SK-N-SH (cell line): ENCODE results near the gene TP53AIP1. TPM values are rescaled to one million over a fixed set of nuclear protein-coding genes. Genes with fewer than 3 reads are reported as not detected.

Experiments
- CTCF ChIA-PET: fragments of 300-600, 350-600 bp; formaldehyde crosslinking; extraction: SDS; loops from one replicate; lab custom pipeline; 2021; lab: Yijun Ruan, JAX
- POLR2A ChIA-PET: fragments of 350-600 bp; sonication (Branson Sonifier 250); formaldehyde crosslinking; extraction: SDS; loops from one replicate; lab custom pipeline; 2020; ENCODE audit warnings: antibody characterized with exemption, inconsistent platforms; lab: Yijun Ruan, JAX
- DNase-seq: peaks from one replicate; pipeline ENCODE4 v3.0.0; 2012
- H2AFZ ChIP-seq: fragments of 200-600 bp; sonication (generic); 2 replicates; pipeline ENCODE4 v1.8.1; 2016; ENCODE audit warnings: antibody characterized with exemption, mild to moderate bottlenecking, low read depth
- H3F3A ChIP-seq: fragments of 200-600 bp; sonication (generic); replicated peaks from 2 replicates; pipeline ENCODE3; 2016; ENCODE audit warnings: antibody characterized with exemption, mild to moderate bottlenecking; ENCODE audit not compliant: insufficient read depth
- H3K27ac ChIP-seq, 2 experiments: fragments of 200-500 bp in 1 of 2; fragments of 200-600 bp in 1 of 2; sonication (Bioruptor generic) in 1 of 2; sonication (generic), shearing (Covaris generic) in 1 of 2; 2 replicates each; pipeline versions ENCODE4 v1.5.1 to v1.6.1; 2014 to 2016; ENCODE audit warnings: low read depth in 2 of 2, inconsistent platforms in 1 of 2, low read length in 1 of 2, mild to moderate bottlenecking in 1 of 2, mixed read lengths in 1 of 2
- H3K27me3 ChIP-seq: fragments of 200-600 bp; sonication (generic), shearing (Covaris generic); 2 replicates; pipeline ENCODE4 v1.6.1; 2016; ENCODE audit warnings: mixed run types; ENCODE audit not compliant: insufficient read depth
- H3K36me3 ChIP-seq, 2 experiments: fragments of 200-500 bp in 1 of 2; fragments of 200-600 bp in 1 of 2; sonication (Bioruptor generic) in 1 of 2; sonication (generic) in 1 of 2; replicated peaks in 1 of 2; 2 replicates each; pipeline versions ENCODE3 to v1.5.1; 2014 to 2016; ENCODE audit warnings: low read length in 1 of 2, mild to moderate bottlenecking in 1 of 2; ENCODE audit not compliant: insufficient read depth in 2 of 2, control insufficient read depth in 1 of 2
- H3K4me1 ChIP-seq, 2 experiments: fragments of 200-500 bp in 1 of 2; fragments of 200-600 bp in 1 of 2; sonication (Bioruptor generic) in 1 of 2; sonication (generic), shearing (Covaris generic) in 1 of 2; 2 replicates each; pipeline versions ENCODE4 v1.5.1 to v1.6.1; 2014 to 2016; ENCODE audit warnings: low read depth in 1 of 2, low read length in 1 of 2, mixed run types in 1 of 2; ENCODE audit not compliant: insufficient read depth in 2 of 2, control insufficient read depth in 1 of 2
- H3K4me2 ChIP-seq: fragments of 200-600 bp; sonication (generic), shearing (Covaris generic); 2 replicates; pipeline ENCODE4 v1.6.1; 2017; ENCODE audit warnings: mixed run types
- H3K4me3 ChIP-seq, 2 experiments: fragments of 200-500 bp in 1 of 2; fragments of 200-600 bp in 1 of 2; sonication (Bioruptor generic) in 1 of 2; sonication (generic), shearing (Covaris generic) in 1 of 2; 2 replicates each; pipeline versions ENCODE4 v1.5.1 to v1.8.1; 2014 to 2016; ENCODE audit warnings: low read depth in 2 of 2, inconsistent platforms in 1 of 2, low read length in 1 of 2, mild to moderate bottlenecking in 1 of 2, mixed read lengths in 1 of 2, moderate library complexity in 1 of 2
- H3K79me2 ChIP-seq: fragments of 200-600 bp; sonication (generic); 2 replicates; pipeline ENCODE4 v1.8.1; 2017; ENCODE audit warnings: mild to moderate bottlenecking; ENCODE audit not compliant: insufficient read depth
- H3K9ac ChIP-seq: fragments of 200-600 bp; sonication (generic); 2 replicates; pipeline ENCODE4 v1.6.1; 2017; ENCODE audit warnings: mixed run types
- H3K9me2 ChIP-seq: fragments of 200-600 bp; sonication (generic); 2 replicates; pipeline ENCODE4 v1.6.1; 2017; ENCODE audit warnings: mixed run types
- H3K9me3 ChIP-seq: fragments of 200-600 bp; sonication (generic); 2 replicates; pipeline ENCODE4 v1.6.1; 2017; ENCODE audit warnings: mixed run types, mild to moderate bottlenecking, moderate library complexity
- H4K20me1 ChIP-seq: fragments of 200-600 bp; sonication (generic); 2 replicates; pipeline ENCODE4 v1.6.1; 2017; ENCODE audit warnings: mild to moderate bottlenecking, mixed run types; ENCODE audit not compliant: insufficient read depth
- CHD2 ChIP-seq: fragments of 150-350 bp; IDR thresholded peaks from 2 replicates; pipeline ENCODE4 v1.6.1; 2018; ENCODE audit warnings: low read length; ENCODE audit not compliant: partially characterized antibody
- GABPA ChIP-seq: IDR thresholded peaks from 2 replicates; pipeline ENCODE4 v1.4.0; 2012; ENCODE audit warnings: low read depth, mild to moderate bottlenecking
- GATA2 ChIP-seq: sonication (generic); formaldehyde crosslinking; IDR thresholded peaks from 2 replicates; pipeline ENCODE4 v1.5.0; 2020; ENCODE audit warnings: mild to moderate bottlenecking, missing genetic modification reagents
- NFIC ChIP-seq: IDR thresholded peaks from 2 replicates; pipeline ENCODE4 v1.4.0; 2012; ENCODE audit warnings: borderline replicate concordance
- NRF1 ChIP-seq: IDR thresholded peaks from 2 replicates; pipeline ENCODE4 v1.6.1; 2012; ENCODE audit warnings: low read depth, mild to moderate bottlenecking, low read length
- PBX3 ChIP-seq: IDR thresholded peaks from 2 replicates; pipeline ENCODE4; 2012
- RCOR1 ChIP-seq: fragments of 150-350 bp; IDR thresholded peaks from 2 replicates; pipeline ENCODE4 v1.6.1; 2017; ENCODE audit warnings: antibody characterized with exemption, low read length
- RFX5 ChIP-seq: IDR thresholded peaks from 2 replicates; pipeline ENCODE4 v1.6.1; 2012; ENCODE audit warnings: mild to moderate bottlenecking, improper control_type of control experiment, low read length
- RXRA ChIP-seq: IDR thresholded peaks from 2 replicates; pipeline ENCODE4 v1.4.0; 2012; ENCODE audit warnings: low read depth, mild to moderate bottlenecking, borderline replicate concordance
- SIN3A ChIP-seq: IDR thresholded peaks from 2 replicates; pipeline ENCODE4 v1.6.1; 2012; ENCODE audit warnings: low read depth, mild to moderate bottlenecking, low read length, moderate library complexity, borderline replicate concordance
- TAF1 ChIP-seq: IDR thresholded peaks from 2 replicates; pipeline ENCODE4 v1.6.1; 2012; ENCODE audit warnings: low read depth, mild to moderate bottlenecking, low read length, moderate library complexity, borderline replicate concordance
- TCF12 ChIP-seq: IDR thresholded peaks from 2 replicates; pipeline ENCODE4 v1.4.0; 2012
- USF1 ChIP-seq: IDR thresholded peaks from 2 replicates; pipeline ENCODE4 v1.4.0; 2012; ENCODE audit warnings: low read depth, borderline replicate concordance
- ZBTB33 ChIP-seq: IDR thresholded peaks from 2 replicates; pipeline ENCODE4 v1.4.0; 2012; ENCODE audit warnings: low read depth, borderline replicate concordance
- WGBS: methylation state at CpG from one replicate; pipeline ENCODE4 v1.1.6; 2017; ENCODE audit warnings: low lambda C conversion rate; 5-methylcytosine and 5-hydroxymethylcytosine counted together
- polyA plus RNA-seq, 3 experiments: library from polyadenylated mRNA; depleted of rRNA; stranded (reverse); fragments of >200 nt; gene quantifications; 2 replicates each; pipeline ENCODE4 v1.2.3, GENCODE V29; 2012

Gene TP53AIP1
- polyA plus RNA-seq, 1 of the 3 experiments (the other 2 are of a cell fraction): 0.05 TPM

- TF ChIP-seq ZBTB33 (no peak), USF1 (no peak), GABPA (no peak), TCF12 (no peak), NRF1 (no peak), RXRA (no peak), CHD2 (no peak), RFX5 (no peak)
Measured at GRCh38 chr11:128968916-128969315, 26.2 kb upstream of the TP53AIP1 start (continued).

- 88% methylated on average over 6 of the region's 6 CpGs for WGBS
- Histone ChIP-seq H3K4me1 (peaks cover 0 to 6% of the 10 kb centered on the region in 2 experiments; a peak in 2 of 4 replicates), H3K9me2 (no peaks in the 10 kb centered on the region), H2AFZ (no peak overlapping the region), H3K4me3 (no peak overlapping the region), H3K79me2 (no peaks in the 10 kb centered on the region), H3K4me2 (no peak overlapping the region), H3K9me3 (no peaks in the 10 kb centered on the region), H3K27me3 (no peaks in the 10 kb centered on the region), H3K27ac (no peak overlapping the region), H4K20me1 (no peaks in the 10 kb centered on the region), H3K9ac (no peak overlapping the region), H3K36me3 (peaks cover 7 to 39% of the 10 kb centered on the region in 2 experiments), H3F3A (no peaks in the 10 kb centered on the region)
- ChIA-PET POLR2A (no interaction called here), CTCF (interaction anchor here (1.6 kb wide), 1 partner anchor 11 kb away, joined by 9 read pairs; no protein-coding TSS in a partner anchor)
- TF ChIP-seq NRF1 (no peak), TCF12 (no peak), SIN3A (no peak), PBX3 (no peak), GATA2 (CRISPR knock-in tag) (no peak), NFIC (no peak), TAF1 (no peak), ZBTB33 (no peak), RCOR1 (no peak)
- no peak for DNase-seq
Measured at GRCh38 chr11:128967578-128967977, 24.9 kb upstream of the TP53AIP1 start.
